8988T (cell line): ENCODE measurements around the gene FGD2.

ENCODE experiments used
- DNase-seq: peaks from one replicate; pipeline ENCODE4 v3.0.0; 2011

Gene FGD2, protein sequence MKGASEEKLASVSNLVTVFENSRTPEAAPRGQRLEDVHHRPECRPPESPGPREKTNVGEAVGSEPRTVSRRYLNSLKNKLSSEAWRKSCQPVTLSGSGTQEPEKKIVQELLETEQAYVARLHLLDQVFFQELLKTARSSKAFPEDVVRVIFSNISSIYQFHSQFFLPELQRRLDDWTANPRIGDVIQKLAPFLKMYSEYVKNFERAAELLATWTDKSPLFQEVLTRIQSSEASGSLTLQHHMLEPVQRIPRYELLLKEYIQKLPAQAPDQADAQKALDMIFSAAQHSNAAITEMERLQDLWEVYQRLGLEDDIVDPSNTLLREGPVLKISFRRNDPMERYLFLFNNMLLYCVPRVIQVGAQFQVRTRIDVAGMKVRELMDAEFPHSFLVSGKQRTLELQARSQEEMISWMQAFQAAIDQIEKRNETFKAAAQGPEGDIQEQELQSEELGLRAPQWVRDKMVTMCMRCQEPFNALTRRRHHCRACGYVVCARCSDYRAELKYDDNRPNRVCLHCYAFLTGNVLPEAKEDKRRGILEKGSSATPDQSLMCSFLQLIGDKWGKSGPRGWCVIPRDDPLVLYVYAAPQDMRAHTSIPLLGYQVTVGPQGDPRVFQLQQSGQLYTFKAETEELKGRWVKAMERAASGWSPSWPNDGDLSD

DNA sequence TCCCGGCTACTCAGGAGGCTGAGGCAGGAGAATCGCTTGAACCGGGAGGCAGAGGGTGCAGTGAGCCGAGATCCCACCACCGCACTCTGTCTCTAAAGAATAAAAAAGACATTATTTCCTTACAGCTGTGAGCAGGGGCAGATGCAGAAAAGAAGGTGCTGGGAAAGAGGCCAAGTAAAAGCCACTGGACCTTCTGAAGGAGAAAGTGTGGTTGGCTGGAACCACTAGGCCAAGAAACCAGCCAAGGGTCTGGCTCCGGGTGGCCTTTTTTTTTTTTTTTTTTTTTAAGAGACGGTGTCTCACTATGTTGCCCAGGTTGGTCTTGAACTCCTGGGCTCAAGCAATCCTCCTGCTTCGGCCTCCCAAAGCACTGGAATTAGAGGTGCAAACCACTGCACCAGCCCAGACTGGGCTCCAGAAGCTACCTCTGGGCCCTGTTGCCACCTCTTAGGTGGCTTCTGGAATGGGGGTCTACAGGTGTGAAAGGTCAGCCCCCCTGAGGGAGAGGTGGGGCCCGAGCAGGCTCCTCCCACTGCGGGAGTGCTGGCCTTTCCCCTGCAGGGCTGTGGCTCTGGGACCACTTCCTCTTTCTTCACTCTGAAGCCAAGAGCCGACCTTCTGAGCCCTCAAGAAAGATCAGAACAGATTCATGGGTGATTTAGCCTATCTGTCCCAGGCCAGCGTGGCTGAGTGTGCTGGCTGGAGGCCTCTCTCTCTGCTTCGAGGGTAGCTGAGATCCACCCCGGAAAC lies at the start of gene FGD2:
Gene FGD2, plus strand, starts transcription at position 595 of the 750 bp plus-strand sequence. CDS start 163 bp downstream, outside the sequence.
- no peak for DNase-seq

DNA sequence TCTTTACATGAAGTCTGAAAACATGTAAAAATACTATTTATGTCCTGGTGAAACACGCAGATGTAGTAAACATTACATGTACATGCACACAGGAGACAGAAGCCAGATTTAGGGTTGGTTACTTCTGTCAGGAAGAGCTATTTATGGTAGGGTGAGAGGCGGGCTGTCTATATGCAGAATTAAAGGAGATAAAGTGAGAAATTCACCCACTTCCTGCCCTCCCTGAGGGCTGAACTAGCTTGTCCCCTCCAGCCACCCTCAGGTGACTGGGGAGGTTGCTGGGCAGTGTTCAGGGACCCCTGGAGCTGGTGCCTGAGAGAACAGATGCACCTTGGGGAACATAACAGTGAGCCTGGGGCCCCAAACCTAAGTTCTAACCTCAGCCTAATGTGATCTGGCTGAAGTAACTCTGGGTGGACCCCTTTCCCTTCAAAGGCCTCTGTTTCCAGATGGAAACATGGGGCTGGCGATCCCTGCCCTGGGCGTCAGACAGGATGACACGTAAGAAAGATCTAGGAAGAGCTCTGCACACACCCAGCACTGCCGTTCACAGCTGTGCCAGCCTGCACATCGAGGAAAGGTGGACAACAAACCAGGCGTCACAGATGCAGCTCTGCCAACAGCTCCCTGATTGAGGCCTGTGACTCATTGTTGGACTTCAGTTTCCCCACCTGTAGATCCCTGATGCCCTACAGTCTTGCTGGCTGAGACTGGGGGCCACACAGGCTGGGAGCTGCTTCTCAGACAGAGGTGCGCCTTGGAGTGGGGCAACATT lies 49.6 kb upstream of the FGD2 start:
- DNase-seq: no peak

DNA sequence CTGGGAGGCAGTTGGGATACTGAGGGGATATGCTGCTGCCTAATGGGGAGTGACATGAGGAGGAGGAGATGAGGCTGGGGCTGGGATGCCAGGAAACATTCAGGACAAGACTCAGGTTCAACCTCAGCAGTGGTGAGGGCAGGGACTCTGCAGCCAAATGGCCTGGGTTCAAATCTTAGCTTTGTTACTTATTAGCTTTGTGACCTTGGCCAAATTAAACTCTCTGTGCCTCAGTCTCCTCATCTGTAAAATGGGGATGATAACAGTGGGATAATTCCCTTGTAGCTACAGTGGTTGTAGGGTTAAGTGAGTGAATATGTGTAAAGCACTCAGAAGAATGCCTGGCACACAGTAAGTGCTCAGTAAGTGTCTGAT lies 49.0 kb upstream of the FGD2 start:
- DNase-seq: no peak

DNA sequence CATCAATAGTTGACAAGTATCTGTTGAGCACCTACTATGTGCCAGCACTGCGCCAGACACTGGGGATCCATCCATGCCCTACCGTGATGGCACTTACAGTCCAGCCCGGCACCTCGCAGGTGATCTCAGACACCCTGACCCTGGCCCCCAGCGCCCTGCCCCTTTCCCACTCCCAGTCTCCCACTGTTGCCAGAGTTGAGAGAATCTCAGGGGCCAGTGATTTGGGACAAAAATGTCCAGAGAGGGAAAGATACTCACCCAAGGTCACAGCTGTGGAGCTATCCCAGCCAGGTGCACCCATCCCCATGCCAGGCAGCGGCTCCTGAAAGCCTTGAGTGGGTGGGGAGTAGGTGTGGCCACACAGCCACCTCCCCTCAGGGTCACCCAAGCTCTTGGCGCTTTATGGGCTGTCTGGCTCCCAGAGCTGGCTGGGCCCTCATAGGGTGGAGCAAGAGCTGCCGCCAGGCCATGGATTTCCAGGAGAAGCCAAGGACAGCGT lies 47.6 kb upstream of the FGD2 start:
- no peak for DNase-seq

DNA sequence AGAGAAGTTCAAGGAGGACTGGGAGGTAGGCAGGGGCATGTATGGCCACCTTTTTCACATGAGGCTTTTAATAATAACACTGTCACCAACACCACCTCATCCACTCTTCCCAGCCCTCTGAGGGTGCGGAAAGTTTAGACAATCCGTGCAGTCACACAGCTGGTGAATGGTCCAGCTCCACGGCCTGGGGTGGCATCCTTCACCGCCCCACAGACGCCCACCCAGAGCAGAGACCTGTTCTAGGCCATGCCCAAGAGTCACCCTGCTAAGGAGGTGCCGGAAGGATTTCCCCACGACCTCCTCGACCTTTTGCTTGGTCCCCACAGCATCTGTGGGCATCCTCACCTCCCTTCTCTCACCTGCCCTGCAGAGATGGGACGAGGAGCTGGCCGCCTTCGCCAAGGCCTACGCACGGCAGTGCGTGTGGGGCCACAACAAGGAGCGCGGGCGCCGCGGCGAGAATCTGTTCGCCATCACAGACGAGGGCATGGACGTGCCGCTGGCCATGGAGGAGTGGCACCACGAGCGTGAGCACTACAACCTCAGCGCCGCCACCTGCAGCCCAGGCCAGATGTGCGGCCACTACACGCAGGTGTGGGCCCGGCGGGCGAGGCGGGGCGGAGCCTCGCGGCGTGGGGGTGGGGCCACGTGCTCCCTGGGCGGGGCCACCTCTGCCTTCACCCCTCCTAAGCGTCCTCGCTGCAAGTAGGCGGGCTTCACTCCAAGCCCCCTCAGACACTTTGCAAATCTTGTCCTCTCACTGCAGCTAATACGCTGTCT lies 46.5 kb upstream of the FGD2 start:
- DNase-seq: no peak

DNA sequence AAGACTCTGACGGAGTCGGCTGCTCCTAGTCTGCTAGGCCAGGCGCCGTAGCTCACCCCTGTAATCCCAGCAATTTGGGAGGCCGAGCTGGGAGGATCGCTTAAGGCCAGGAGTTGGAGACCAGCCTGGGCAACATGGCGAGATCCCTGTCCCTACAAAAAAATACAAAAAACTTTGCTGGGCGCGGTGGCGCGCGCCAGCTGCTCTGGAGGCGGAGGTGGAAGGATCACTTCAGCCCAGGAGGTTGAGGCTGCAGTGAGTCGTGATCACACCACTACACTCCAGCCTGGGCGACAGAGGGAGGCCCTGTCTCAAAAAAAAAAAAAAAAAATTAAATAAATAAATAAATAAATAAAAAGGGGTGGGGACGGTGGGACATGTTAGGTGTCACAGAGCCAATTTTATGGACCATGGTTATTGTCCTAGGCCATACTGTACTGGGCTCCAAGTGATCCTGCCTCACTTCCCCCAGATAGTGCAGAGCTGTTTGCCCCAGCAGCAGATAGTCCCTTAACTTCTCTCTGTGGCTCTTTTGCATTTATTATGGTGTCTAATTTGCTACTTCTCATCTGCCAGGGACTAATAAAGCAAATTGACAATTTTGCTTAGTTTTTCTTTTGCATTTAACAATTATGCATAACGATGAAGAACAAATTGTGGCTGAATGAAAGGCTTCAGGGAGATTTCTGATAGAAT lies 45.8 kb upstream of the FGD2 start:
- no peak for DNase-seq

DNA sequence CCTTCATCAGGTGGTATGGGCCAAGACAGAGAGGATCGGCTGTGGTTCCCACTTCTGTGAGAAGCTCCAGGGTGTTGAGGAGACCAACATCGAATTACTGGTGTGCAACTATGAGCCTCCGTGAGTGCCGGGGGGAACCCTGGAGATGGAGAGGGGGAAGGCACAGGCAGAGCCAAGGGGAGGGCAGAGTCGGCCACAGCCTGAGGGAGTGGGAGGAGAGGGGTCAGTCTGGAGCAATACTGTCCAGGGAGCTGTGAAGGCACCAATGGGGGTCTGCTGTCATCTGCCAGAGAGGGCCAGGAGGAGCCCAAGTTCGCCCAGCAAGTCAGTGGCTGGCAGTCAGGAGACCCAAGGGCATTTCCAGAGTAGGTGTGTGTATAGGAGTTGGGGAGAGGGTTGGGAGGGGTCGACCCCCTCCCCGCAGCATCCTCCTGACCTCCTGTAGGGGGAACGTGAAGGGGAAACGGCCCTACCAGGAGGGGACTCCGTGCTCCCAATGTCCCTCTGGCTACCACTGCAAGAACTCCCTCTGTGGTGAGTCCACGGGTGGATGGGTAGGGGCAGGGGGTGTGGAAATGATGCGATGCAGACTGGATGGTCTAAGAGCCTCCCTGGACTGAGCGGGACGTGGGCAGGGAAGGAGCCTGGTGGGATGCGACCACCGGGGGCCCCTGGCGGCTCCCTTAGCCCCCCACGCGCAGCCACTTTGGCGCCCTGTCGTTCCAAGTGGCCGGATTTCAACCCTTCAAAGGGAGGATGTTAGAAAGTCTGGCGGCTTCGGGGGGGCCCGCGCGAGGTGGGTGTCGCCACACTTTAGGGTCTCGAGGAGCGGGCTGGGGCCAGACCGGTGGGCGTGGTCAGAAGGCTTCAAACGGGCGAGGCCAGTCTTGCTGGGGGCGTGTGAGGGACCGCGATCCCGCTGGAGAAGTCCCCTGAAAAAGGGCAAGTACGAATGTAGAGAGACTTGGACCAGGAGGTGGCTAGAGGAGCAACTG lies 43.7 kb upstream of the FGD2 start:
- DNase-seq: no peak

DNA sequence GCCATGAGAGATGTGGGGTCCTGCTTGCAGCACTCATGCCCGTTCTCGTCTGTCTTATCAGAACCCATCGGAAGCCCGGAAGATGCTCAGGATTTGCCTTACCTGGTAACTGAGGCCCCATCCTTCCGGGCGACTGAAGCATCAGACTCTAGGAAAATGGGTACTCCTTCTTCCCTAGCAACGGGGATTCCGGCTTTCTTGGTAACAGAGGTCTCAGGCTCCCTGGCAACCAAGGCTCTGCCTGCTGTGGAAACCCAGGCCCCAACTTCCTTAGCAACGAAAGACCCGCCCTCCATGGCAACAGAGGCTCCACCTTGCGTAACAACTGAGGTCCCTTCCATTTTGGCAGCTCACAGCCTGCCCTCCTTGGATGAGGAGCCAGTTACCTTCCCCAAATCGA lies 42.6 kb upstream of the FGD2 start:
- no peak for DNase-seq

DNA sequence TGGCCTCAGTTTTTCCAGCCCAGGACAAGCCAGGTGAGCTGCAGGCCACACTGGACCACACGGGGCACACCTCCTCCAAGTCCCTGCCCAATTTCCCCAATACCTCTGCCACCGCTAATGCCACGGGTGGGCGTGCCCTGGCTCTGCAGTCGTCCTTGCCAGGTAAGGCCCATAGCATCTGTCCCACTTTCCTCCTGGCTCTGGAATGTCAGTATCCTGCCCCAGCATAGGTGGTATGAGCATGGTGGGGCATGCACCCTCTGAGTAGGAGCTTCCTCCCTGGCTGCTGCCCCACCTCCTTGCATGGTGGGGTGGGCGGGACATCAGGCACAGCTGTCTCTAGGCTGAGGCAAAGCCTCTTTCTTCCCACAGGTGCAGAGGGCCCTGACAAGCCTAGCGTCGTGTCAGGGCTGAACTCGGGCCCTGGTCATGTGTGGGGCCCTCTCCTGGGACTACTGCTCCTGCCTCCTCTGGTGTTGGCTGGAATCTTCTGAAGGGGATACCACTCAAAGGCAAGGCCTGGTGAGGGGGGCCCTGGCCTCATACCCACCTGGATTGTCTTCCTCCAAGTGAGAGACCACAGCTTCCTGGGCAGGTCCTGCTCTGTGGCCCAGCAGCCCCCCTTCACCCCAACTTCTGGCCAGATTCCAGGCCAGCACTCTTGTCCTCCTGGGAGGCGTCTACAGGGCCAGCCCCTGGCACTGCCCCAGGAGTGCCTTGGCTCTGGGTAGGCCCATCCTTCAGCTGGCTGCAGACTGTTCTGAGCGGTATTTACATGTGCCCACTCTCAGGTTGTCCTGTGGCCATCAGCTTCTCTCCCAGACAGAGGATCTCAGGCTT lies 41.8 kb upstream of the FGD2 start:
- DNase-seq: no peak

DNA sequence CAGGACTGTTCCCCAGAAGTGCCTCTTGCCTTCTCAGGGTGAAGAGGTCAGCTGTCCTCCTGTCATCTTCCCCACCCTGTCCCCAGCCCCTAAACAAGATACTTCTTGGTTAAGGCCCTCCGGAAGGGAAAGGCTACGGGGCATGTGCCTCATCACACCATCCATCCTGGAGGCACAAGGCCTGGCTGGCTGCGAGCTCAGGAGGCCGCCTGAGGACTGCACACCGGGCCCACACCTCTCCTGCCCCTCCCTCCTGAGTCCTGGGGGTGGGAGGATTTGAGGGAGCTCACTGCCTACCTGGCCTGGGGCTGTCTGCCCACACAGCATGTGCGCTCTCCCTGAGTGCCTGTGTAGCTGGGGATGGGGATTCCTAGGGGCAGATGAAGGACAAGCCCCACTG lies 41.1 kb upstream of the FGD2 start:
- DNase-seq: no peak

DNA sequence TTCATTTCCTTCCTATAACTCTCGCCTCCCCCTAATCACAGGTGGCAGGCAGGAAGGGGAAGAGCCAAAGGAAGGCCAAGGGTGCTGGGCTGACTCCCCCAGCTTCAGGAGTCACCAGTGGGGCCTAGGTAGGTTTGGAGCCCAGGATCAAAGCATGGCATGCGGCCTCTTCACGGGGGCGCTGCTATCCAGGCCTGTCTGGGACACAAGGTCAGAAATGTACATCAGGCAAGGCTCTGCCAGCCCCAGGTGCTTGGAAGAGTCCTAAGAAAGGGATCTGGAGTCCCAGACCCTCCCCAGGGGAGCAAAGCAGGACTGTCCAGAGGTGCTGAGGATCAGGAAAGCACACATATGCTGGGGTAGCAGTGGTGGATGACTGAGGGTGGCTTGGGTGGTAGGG lies 40.5 kb upstream of the FGD2 start:
- DNase-seq: no peak

DNA sequence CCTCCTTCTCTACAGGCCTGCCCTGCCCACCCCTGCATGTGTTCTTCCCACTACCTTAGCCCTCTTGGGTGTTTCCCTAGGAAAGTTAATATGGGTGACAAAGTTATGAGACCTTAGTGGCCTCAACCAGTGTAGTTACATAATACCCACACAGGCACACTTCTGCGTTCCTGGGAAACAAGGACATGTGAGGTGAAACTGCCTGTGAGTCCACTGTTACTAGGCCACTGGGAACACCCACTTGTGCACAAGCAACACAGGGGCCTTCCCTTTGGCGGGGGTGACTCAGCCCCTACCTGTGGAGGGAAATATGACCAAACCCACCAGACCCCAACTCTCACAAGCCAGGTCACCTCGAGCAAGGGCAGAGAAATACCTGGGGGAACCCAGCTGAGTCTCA lies 38.2 kb upstream of the FGD2 start:
- no peak for DNase-seq

DNA sequence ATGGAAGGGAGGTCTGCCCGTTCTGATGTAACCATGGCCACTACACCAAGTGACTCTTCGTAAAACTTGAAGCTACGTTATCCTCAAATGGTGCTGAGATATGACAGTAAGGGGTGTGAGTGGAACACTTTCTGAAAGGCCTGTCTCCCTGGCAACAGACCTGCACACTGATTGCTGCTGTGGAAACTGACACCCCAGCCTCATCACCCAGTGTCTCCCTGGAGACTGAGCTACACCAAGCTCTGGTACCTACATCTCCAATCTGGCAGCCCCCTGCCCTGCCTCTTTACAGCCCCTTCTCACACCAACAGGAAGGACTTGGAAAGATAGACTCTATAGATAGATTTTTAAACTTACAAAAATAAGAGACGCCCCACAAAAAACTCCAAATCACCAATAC lies 37.7 kb upstream of the FGD2 start:
- no peak for DNase-seq

DNA sequence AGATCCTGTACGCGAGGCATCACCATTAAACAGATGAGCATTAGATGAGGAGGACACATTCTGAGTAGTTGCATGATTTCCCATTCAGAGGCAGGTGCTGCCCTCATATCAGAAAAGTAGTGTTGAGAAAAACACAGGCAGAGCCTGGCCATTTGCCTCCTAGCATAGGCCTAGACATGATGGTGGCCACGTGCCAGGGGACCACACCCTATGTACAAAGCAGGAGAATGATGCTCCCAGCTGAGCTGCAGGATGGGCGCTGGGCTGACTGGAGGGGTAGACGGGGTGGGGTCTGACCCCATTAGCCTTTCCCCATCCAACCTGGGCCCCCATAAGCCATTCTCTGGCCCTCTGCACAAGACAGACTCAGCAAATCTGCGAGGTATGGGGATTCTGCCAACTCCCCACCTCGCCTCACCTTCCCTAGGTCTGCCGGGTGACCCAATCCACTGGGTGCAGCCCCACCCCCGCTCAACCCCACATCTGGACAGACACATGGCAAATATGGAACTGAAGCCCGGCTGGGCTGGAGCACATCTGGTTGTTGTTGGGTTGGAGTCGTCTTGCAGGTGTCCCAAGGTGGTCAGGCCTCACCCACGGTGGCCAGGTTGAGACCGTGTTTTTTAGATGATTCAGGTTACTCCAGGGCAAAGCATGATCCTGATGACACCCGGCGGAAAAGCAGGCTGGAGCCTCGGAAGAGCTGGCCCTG lies 37.0 kb upstream of the FGD2 start:
- DNase-seq: no peak

DNA sequence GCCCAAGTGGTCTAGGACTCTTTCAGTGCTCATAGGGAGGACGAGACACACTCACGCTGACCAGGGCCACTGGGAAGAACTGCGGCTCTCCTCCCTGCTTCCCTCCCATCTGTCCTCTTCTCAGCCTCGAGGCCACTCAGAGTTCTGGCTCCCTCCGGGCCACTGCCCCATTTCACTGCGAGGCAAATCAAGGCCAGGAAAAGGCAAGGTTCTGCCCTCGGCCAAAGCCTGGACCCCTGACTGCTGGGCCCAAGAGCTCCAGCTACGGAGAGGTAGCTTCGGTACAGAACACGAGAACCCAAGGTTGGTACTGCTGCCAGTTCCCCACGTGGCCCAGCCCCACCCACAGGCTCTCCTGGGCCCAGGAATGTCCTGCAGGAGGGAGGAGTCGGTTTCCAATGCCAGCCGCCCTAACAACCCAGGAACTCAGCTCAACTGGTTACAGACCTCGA lies 36.2 kb upstream of the FGD2 start:
- DNase-seq: no peak

DNA sequence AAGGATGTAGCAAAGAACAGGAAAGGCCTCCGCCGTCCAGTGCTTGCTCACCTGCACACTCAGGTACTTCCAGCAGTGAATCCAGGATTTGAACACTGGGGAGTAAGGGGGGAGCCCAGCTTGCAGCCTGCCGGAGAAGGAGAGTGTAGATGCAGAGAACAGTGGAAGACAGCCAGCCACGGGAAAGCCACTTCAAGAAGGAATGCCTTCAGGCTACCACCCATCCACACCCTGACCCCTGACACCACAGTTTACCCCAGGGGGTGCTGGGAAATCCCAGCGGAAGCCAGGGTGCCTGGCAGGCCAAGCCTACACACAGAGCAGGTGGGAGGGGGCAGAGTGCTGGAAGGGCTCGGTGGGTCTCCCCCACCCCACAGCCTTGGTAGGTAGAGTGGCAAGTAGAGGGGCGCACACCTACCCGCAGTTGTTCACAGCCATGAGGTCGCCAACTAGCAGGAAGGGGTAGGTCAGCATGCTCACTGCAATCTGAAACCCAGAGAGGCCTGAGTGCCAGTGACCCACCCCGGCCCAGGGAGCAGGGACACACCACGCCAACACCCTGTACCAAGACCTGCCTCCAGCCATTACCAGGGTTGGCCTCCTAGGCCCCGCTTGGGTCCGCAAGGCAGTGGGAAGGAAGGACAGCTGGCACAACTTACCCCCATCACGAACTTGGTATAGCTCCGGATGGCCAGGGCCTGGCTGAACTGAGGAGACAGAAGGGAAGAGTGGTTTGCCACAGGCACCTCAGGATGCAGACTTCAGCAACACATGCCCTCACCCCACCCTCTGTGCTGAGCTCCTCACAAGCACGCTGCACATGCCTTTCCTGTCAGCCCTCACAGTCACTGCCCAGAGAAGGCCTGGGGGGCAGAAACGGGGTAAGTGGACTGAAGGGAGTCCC lies 35.2 kb upstream of the FGD2 start:
- no peak for DNase-seq
